ENCODE data around the gene CR1L. TPM values are rescaled to one million over a fixed set of nuclear protein-coding genes. Genes with fewer than 3 reads are reported as not detected.

CR1L gene
- total and polyA plus RNA-seq, 9 of the 15 experiments (the other 6 are each of a cell fraction or from before 2014, with no cell fraction given): 10.1 to 74.8 (median 34.3) TPM

DNA sequence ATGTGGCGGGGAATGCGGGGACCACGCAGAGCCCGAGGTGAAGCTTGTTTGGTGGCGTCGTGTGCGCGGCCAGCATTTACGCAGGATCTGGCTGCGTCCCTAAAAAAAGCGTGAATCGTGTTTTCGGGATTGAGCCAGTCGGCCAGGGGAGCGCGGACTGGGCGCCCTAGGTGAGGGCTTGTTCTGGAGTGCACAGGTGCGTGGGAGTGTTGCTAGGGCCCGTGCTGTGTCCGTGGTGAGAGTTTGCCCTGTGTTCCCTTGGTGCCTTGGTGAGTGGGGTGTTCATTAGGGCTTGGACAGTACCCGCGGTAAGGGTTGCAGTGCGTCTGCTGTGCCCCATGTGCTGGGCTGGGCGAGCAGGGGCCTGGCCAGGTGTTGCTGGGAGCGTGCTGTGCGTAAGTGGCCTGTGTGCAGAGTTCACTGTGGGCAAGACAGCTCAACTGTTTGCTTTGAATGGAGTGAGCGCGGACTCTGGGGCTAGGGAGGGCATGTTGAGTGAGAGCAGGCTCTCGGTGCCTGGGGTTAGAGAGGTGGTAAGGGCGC is 107.6 kb downstream of the CR1L start (continued):
- TF ChIP-seq FOXJ2 (tag; IDR thresholded peaks at IDR 0.05) (0 out of 2 replicates have a peak, but pooled peaks have one; percentile 7), E2F3 (CRISPR knock-in tag; IDR thresholded peaks at IDR 0.05) (peak; percentile 38; the same call in 1 of the 2 replicates), HNRNPLL (IDR thresholded peaks at IDR 0.05; ENCODE audit: low read depth, low read length, poor library complexity, severe bottlenecking) (no peak), FOXP1 (CRISPR knock-in tag; IDR thresholded peaks at IDR 0.05) (peak; percentile 29; the same call in 1 of the 2 replicates), SAFB2 (IDR thresholded peaks at IDR 0.05; ENCODE audit: borderline replicate concordance, low read depth, low read length, severe bottlenecking) (no peak), HDAC1 (IDR thresholded peaks at IDR 0.05) (peak in 1 of 2 experiments; percentile 47; a peak in 1 of 4 replicates), TRIM24 (IDR thresholded peaks at IDR 0.05) (no peak), TSC22D4 (tag; IDR thresholded peaks at IDR 0.05) (no peak), ZMIZ1 (IDR thresholded peaks at IDR 0.05; ENCODE audit: low read depth in 2 of 2, low read length in 2 of 2) (no peak), EHMT2 (IDR thresholded peaks at IDR 0.05) (no peak), NCOR1 (IDR thresholded peaks at IDR 0.05) (no peak), E2F5 (CRISPR knock-in tag; IDR thresholded peaks at IDR 0.05) (peak; percentile 22; the same call in 1 of the 2 replicates), TCF3 (CRISPR knock-in tag; IDR thresholded peaks at IDR 0.05) (no peak), LEF1 (IDR thresholded peaks at IDR 0.05) (no peak), CHD1 (IDR thresholded peaks at IDR 0.05; ENCODE audit: low read length) (peak; percentile 73), SLC30A9 (CRISPR knock-in tag; IDR thresholded peaks at IDR 0.05) (no peak), ZEB2 (IDR thresholded peaks at IDR 0.05) (0 out of 2 replicates have a peak, but pooled peaks have one; percentile 43), NR3C1 (CRISPR knock-in tag; IDR thresholded peaks at IDR 0.05) (no peak), ZBTB8A (IDR thresholded peaks at IDR 0.05; ENCODE audit: partially characterized antibody) (no peak), CXXC5 (CRISPR knock-in tag; IDR thresholded peaks at IDR 0.05) (no peak), RBBP5 (IDR thresholded peaks at IDR 0.05; ENCODE audit: borderline replicate concordance, insufficient read depth, low read length, poor library complexity, severe bottlenecking) (peak; percentile 37), FOSL1 (tag; conservative IDR thresholded peaks at IDR 0.05) (no peak)
- TF ChIP-seq, protein P1, sequence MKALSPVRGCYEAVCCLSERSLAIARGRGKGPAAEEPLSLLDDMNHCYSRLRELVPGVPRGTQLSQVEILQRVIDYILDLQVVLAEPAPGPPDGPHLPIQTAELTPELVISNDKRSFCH (CRISPR knock-in tag; IDR thresholded peaks at IDR 0.05): no peak
- TF ChIP-seq, protein P1 (tag; IDR thresholded peaks at IDR 0.05): peak; percentile 42; the same call in 1 of the 2 replicates
- TF ChIP-seq, protein P2, sequence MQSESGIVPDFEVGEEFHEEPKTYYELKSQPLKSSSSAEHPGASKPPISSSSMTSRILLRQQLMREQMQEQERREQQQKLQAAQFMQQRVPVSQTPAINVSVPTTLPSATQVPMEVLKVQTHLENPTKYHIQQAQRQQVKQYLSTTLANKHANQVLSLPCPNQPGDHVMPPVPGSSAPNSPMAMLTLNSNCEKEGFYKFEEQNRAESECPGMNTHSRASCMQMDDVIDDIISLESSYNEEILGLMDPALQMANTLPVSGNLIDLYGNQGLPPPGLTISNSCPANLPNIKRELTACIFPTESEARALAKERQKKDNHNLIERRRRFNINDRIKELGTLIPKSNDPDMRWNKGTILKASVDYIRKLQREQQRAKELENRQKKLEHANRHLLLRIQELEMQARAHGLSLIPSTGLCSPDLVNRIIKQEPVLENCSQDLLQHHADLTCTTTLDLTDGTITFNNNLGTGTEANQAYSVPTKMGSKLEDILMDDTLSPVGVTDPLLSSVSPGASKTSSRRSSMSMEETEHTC (IDR thresholded peaks at IDR 0.05): no peak

Data from K562 (cell line).